NB4 (cell line): ENCODE measurements around the gene PMPCA.

Source experiments
- TF ChIP-seq, protein P1 (sequence below): IDR thresholded peaks from one replicate; pipeline ENCODE4 v1.5.1; 2012; ENCODE audit warnings: low read depth, low read length
- TF ChIP-seq, protein P2 (sequence below): IDR thresholded peaks from 2 replicates; pipeline ENCODE4 v1.6.1; 2011; ENCODE audit warnings: low read depth, low read length

DNA sequence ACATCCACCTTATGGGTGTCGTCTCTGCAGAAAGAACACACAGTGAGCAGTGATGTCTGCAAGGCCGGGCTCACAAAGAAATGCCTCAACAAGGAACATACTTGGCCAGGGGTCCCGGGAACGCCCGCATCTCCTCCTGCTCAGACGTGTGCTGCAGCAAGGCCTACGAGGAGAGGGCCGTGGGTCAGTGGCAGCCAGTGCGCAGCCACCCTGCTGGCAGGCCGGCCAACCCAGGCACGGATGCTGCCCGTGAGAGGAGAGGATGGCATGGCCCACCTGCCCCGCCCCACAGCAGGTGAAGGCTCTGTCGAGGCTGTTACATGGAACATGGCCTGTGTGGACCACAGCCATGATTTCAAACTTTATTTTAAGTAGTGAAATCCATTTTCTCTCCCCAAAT, 53.1 kb downstream of the PMPCA start:
- TF ChIP-seq, protein P1, sequence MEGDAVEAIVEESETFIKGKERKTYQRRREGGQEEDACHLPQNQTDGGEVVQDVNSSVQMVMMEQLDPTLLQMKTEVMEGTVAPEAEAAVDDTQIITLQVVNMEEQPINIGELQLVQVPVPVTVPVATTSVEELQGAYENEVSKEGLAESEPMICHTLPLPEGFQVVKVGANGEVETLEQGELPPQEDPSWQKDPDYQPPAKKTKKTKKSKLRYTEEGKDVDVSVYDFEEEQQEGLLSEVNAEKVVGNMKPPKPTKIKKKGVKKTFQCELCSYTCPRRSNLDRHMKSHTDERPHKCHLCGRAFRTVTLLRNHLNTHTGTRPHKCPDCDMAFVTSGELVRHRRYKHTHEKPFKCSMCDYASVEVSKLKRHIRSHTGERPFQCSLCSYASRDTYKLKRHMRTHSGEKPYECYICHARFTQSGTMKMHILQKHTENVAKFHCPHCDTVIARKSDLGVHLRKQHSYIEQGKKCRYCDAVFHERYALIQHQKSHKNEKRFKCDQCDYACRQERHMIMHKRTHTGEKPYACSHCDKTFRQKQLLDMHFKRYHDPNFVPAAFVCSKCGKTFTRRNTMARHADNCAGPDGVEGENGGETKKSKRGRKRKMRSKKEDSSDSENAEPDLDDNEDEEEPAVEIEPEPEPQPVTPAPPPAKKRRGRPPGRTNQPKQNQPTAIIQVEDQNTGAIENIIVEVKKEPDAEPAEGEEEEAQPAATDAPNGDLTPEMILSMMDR = no peak
- TF ChIP-seq, protein P2, sequence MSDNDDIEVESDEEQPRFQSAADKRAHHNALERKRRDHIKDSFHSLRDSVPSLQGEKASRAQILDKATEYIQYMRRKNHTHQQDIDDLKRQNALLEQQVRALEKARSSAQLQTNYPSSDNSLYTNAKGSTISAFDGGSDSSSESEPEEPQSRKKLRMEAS = no peak
